Transverse colon (tissue), 4 donors: ENCODE results near the gene FYB1. TPM values are rescaled to one million over a fixed set of nuclear protein-coding genes. Genes with fewer than 3 reads are reported as not detected.

Source experiments
- DNase-seq: peaks from one replicate; pipeline ENCODE4 v3.0.0-alpha.2; 2019
- H3K27ac ChIP-seq, 4 donors: fragments of 200-600 bp; sonication (generic); 2 replicates each; pipeline ENCODE4 v1.5.1; 2016 to 2018; ENCODE audit warnings: inconsistent platforms in 4 of 4
- H3K27me3 ChIP-seq: fragments of 200-600 bp; sonication (generic); 2 replicates; pipeline ENCODE4 v1.5.1; 2017; ENCODE audit warnings: inconsistent platforms
- H3K36me3 ChIP-seq, 4 donors: fragments of 200-600 bp; sonication (generic); 2 replicates each; pipeline ENCODE4 v1.5.1; 2017 to 2019; ENCODE audit warnings: inconsistent platforms in 4 of 4
- H3K4me1 ChIP-seq, 4 donors: fragments of 200-600 bp; sonication (generic); 2 replicates each; pipeline ENCODE4 v1.5.1; 2017 to 2020; ENCODE audit warnings: inconsistent platforms in 4 of 4
- H3K4me3 ChIP-seq, 4 donors: fragments of 200-600 bp; sonication (generic); 1 replicate in 1 of 4; 2 replicates in 3 of 4; pipeline versions ENCODE4 v1.5.1 to v1.6.1; 2017 to 2019; ENCODE audit warnings: inconsistent platforms in 4 of 4
- H3K9me3 ChIP-seq, 2 donors: fragments of 200-600 bp; sonication (generic); 2 replicates each; pipeline ENCODE4 v1.5.1; 2017 to 2019; ENCODE audit warnings: inconsistent platforms in 2 of 2
- EP300 ChIP-seq: sonication (generic); formaldehyde crosslinking; IDR thresholded peaks from one replicate; pipeline ENCODE4 v1.6.1; 2017; ENCODE audit warnings: antibody characterized with exemption, low read depth
- POLR2A ChIP-seq: fragments of 450-650 bp; IDR thresholded peaks from one replicate; pipeline ENCODE4 v1.6.1; 2016; ENCODE audit warnings: antibody characterized with exemption, mild to moderate bottlenecking, moderate library complexity
- POLR2AphosphoS5 ChIP-seq, 3 donors: sonication (generic); formaldehyde crosslinking; IDR thresholded peaks; one replicate each; pipeline ENCODE4 v1.6.1; 2016; ENCODE audit warnings: antibody characterized with exemption in 3 of 3
- WGBS, 2 donors: methylation state at CpG; one replicate each; pipeline ENCODE4 v1.1.5; 2018; ENCODE audit warnings: low coverage in 1 of 2; 5-methylcytosine and 5-hydroxymethylcytosine counted together
- in situ Hi-C, 4 donors: fragments of 200-750 bp; cut with MboI; loops; one replicate each; pipeline versions ENCODE4 v1.15.0 to v1.15.1; 2017; ENCODE audit warnings: low sequenced_read_pairs in 3 of 4, low pct_ligation_motif_present in 1 of 4, low pct_unique_long_range_greater_than_20kb in 1 of 4
- intact Hi-C: fragments of 100-400 bp; cut with DNase I; formaldehyde crosslinking; loops from one replicate; pipeline ENCODE4 v1.15.1; 2023; ENCODE audit warnings: low total_unique reads
- total RNA-seq, 4 donors: library from RNA; depleted of rRNA; stranded (reverse); fragments of >200 nt; gene quantifications; one replicate each; pipeline ENCODE4 v1.1.0, GENCODE V29; 2016
- TF ChIP-seq, protein P1 (sequence below), 5 experiments: fragments of 200-600 bp in 3 of 5; fragments of 450-650 bp in 2 of 5; sonication (generic) in 3 of 5; IDR thresholded peaks; 1 replicate in 2 of 5; 2 replicates in 3 of 5; pipeline ENCODE4 v1.5.1; 2016 to 2017; ENCODE audit warnings: antibody characterized with exemption in 5 of 5, inconsistent platforms in 3 of 5, mild to moderate bottlenecking in 2 of 5, moderate library complexity in 1 of 5

FYB1 gene
- total RNA-seq, 4 donors from 2014 or later: 6.4 to 38.5 (median 17.5) TPM

DNA sequence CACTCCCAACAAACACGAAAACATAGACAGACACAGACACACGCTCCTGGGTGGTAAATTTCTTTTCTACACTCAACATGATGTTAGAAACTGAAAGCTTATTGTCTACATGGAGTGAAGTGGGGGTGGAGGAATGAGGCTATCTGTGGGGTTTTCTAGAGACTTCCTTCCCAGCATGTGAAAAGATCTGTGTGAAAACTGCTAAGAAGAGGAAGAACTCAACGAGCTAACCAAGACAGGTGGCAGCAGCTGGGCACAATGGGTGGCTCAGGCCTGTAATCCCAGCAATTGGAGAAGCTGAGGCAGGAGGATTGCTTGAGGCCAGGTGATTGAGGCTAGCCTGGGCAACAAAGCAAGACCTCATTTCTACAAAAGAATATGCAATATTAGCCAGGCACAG is 7.6 kb downstream of the FYB1 start:
- WGBS, 2 donors: 64 to 88% methylated on average over 2 to 3 of the region's 3 CpGs
- no peaks in the 10 kb centered on the region for H3K4me1 ChIP-seq
- H3K9me3 ChIP-seq: no peaks in the 10 kb centered on the region
- TF ChIP-seq POLR2AphosphoS5 (IDR thresholded peaks at IDR 0.05): no peak
- TF ChIP-seq POLR2A: no peak
- TF ChIP-seq, protein P1, sequence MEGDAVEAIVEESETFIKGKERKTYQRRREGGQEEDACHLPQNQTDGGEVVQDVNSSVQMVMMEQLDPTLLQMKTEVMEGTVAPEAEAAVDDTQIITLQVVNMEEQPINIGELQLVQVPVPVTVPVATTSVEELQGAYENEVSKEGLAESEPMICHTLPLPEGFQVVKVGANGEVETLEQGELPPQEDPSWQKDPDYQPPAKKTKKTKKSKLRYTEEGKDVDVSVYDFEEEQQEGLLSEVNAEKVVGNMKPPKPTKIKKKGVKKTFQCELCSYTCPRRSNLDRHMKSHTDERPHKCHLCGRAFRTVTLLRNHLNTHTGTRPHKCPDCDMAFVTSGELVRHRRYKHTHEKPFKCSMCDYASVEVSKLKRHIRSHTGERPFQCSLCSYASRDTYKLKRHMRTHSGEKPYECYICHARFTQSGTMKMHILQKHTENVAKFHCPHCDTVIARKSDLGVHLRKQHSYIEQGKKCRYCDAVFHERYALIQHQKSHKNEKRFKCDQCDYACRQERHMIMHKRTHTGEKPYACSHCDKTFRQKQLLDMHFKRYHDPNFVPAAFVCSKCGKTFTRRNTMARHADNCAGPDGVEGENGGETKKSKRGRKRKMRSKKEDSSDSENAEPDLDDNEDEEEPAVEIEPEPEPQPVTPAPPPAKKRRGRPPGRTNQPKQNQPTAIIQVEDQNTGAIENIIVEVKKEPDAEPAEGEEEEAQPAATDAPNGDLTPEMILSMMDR (IDR thresholded peaks at IDR 0.05): no peak
- H3K27ac ChIP-seq: peak overlapping the region in 3 of 4 donors; percentile 3 to 50 (median 4)
- no peak for DNase-seq
- in situ Hi-C loops (loop anchor here in 2 of 4 donors (10.0 kb wide), 3 partner anchors 73 to 353 kb away; no protein-coding TSS in a partner anchor), intact Hi-C loops (loop anchor here (10.0 kb wide), 2 partner anchors 73 to 333 kb away; no protein-coding TSS in a partner anchor)
- no peak overlapping the region for H3K4me3 ChIP-seq
- H3K27me3 ChIP-seq: no peaks in the 10 kb centered on the region
- no peaks in the 10 kb centered on the region for H3K36me3 ChIP-seq

DNA sequence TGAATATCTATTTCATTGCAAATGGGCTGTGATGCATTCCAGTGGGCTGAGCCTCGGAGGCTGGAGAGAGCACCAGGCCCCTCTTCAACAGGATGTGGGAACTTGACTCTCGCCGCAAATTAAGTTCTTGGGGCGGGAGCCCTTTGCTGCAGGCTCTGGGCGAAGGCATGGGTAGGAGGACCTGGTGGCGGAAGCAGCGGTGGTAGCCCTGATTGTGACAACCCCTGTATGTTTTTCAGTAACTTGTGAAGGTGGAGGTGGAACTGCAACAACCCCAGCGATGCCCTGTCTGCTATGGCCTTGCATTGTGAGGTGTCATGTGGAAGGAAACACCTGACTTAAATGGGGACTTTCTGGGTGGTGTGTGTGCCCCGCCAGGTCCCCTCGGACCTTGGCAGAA is 9.4 kb downstream of the FYB1 start:
- no peaks in the 10 kb centered on the region for H3K27me3 ChIP-seq
- H3K36me3 ChIP-seq: no peaks in the 10 kb centered on the region
- peak overlapping the region in 3 of 4 donors; percentile 26 to 50 (median 29) for H3K27ac ChIP-seq
- peak in 2 of 3 donors; percentile 16 to 26 for TF ChIP-seq POLR2AphosphoS5 (IDR thresholded peaks at IDR 0.05)
- TF ChIP-seq, protein P1 (IDR thresholded peaks at IDR 0.05): no peak
- peak; percentile 39 for TF ChIP-seq POLR2A
- TF ChIP-seq EP300: no peak
- no peaks in the 10 kb centered on the region for H3K4me1 ChIP-seq
- intact Hi-C loops: loop anchor here (10.0 kb wide), 2 partner anchors 75 to 335 kb away; no protein-coding TSS in a partner anchor
- in situ Hi-C loops: loop anchor here in 2 of 4 donors (10.0 kb wide), 3 partner anchors 75 to 355 kb away; no protein-coding TSS in a partner anchor
- DNase-seq: peak; percentile 57
- WGBS, 2 donors: 77% methylated on average over 10 of the region's 10 CpGs; no CpG with 5 or more reads in 1 of the 2 donors
- H3K4me3 ChIP-seq: no peak overlapping the region
- no peaks in the 10 kb centered on the region for H3K9me3 ChIP-seq

DNA sequence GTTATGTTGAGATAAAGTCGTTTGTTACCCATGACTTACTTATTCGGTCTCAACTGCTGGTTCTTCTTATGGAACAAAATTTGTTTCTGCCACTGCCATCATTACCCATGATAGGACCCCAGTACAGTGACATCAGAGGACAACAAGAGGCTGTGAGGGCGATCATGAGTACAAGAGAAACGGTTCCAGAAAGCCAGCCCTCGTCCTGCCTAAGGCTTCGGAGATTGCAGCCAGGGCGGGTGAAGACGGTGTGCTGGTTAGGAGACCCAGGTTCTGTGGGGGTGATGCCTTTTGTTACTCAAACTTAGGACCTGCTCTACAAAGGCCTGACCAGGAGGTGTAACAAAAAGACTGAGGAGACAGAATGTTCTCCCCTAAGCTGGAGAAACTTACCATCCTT is 10.9 kb downstream of the FYB1 start:
- TF ChIP-seq POLR2AphosphoS5 (IDR thresholded peaks at IDR 0.05) (no peak), EP300 (no peak), POLR2A (no peak)
- TF ChIP-seq, protein P1 (IDR thresholded peaks at IDR 0.05): no peak
- H3K9me3 ChIP-seq: no peaks in the 10 kb centered on the region
- H3K27ac ChIP-seq: peak overlapping the region in 2 of 4 donors; percentile 5 to 38
- intact Hi-C loops (no loop called here), in situ Hi-C loops (no loop called here)
- 58 to 66% methylated on average over 4 to 8 of the region's 8 CpGs for WGBS, 2 donors
- H3K4me1 ChIP-seq: no peaks in the 10 kb centered on the region
- no peaks in the 10 kb centered on the region for H3K27me3 ChIP-seq
- H3K36me3 ChIP-seq: no peaks in the 10 kb centered on the region
- DNase-seq: no peak
- no peak overlapping the region for H3K4me3 ChIP-seq

DNA sequence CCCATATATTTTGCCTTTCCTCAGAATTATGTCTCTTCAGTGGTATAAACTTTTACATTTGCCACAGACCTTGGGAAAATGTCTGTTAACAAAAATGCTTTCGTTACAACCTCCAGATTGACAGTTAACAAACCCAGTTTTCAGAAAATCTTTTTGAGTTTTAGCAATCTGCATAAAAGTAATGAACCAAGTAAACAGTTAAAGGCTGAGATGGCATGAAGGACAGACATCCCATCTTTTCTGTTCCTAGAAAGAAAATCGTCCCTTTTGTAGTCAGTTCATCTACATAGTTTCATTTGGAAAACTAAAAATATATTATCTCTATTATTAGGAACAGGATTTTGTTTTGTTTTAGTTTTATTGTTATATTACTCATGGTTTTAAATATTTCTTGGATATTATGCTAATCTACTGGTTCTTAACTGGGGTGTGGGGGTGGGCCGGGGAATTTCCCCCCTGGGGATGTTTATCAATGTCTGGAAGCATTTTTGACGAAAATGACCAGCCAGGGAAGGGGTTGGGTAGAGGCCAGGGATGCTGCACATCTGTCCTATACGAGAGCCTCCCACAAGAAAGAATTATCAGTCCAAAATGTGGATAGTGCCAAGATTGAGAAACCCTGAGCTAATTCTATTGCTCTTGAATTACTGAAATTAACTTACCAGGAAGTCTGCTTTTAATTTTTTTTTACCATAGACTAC is 11.9 kb downstream of the FYB1 start:
- DNase-seq: no peak
- H3K9me3 ChIP-seq: no peaks in the 10 kb centered on the region
- no peaks in the 10 kb centered on the region for H3K4me1 ChIP-seq
- 53 to 64% methylated on average over 2 to 5 of the region's 5 CpGs for WGBS, 2 donors
- intact Hi-C loops: no loop called here
- H3K4me3 ChIP-seq: no peak overlapping the region
- H3K36me3 ChIP-seq: no peaks in the 10 kb centered on the region
- in situ Hi-C loops: no loop called here
- peak overlapping the region in 2 of 4 donors; percentile 6 to 38 for H3K27ac ChIP-seq
- TF ChIP-seq EP300 (no peak), POLR2A (no peak), POLR2AphosphoS5 (IDR thresholded peaks at IDR 0.05) (no peak)
- TF ChIP-seq, protein P1 (IDR thresholded peaks at IDR 0.05): no peak
- H3K27me3 ChIP-seq: no peaks in the 10 kb centered on the region
